ENCODE measurements around the gene PHAF1.

DNA sequence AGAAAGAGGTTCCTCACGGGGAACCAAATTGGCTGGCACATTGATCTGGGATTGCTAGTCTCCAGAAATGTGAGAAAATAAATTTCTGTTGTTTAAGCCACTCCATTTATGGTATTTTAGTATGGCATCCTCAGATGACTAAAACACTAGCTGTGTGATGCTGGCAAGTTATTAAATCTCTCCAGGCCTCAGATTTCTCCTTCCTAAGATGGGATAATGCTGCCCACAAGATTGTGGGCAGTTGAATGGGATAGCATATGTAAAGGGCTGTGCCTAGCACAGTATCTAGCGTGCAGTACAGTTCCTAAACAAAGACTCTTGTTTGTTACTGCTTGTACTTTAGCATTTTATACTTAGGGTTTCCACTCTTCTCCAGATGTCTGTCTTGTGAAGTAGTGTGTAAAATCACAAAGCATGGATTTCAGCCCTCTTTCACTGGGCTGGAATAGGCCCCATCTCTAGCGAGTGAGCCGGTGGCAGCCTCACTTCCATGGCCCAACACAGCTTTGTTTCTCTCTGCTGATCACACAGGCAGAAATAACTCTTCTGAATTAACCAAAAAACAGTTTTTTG, 38.2 kb upstream of the PHAF1 start:
- TF ChIP-seq, protein P1, sequence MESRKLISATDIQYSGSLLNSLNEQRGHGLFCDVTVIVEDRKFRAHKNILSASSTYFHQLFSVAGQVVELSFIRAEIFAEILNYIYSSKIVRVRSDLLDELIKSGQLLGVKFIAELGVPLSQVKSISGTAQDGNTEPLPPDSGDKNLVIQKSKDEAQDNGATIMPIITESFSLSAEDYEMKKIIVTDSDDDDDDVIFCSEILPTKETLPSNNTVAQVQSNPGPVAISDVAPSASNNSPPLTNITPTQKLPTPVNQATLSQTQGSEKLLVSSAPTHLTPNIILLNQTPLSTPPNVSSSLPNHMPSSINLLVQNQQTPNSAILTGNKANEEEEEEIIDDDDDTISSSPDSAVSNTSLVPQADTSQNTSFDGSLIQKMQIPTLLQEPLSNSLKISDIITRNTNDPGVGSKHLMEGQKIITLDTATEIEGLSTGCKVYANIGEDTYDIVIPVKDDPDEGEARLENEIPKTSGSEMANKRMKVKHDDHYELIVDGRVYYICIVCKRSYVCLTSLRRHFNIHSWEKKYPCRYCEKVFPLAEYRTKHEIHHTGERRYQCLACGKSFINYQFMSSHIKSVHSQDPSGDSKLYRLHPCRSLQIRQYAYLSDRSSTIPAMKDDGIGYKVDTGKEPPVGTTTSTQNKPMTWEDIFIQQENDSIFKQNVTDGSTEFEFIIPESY (IDR thresholded peaks at IDR 0.05): no peak
- TF ChIP-seq MAX (IDR thresholded peaks at IDR 0.05) (no peak), ATF3 (IDR thresholded peaks at IDR 0.05) (no peak), RXRA (IDR thresholded peaks at IDR 0.05) (no peak), YY1 (IDR thresholded peaks at IDR 0.05) (no peak), TAF1 (conservative IDR thresholded peaks at IDR 0.05) (no peak), REST (IDR thresholded peaks at IDR 0.05) (no peak), JUND (IDR thresholded peaks at IDR 0.05) (no peak)
- TF ChIP-seq, protein P2, sequence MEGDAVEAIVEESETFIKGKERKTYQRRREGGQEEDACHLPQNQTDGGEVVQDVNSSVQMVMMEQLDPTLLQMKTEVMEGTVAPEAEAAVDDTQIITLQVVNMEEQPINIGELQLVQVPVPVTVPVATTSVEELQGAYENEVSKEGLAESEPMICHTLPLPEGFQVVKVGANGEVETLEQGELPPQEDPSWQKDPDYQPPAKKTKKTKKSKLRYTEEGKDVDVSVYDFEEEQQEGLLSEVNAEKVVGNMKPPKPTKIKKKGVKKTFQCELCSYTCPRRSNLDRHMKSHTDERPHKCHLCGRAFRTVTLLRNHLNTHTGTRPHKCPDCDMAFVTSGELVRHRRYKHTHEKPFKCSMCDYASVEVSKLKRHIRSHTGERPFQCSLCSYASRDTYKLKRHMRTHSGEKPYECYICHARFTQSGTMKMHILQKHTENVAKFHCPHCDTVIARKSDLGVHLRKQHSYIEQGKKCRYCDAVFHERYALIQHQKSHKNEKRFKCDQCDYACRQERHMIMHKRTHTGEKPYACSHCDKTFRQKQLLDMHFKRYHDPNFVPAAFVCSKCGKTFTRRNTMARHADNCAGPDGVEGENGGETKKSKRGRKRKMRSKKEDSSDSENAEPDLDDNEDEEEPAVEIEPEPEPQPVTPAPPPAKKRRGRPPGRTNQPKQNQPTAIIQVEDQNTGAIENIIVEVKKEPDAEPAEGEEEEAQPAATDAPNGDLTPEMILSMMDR (IDR thresholded peaks at IDR 0.05; ENCODE audit: low read depth, low read length, missing input control): no peak
